Measurements from ENCODE around the gene MITF.

DNA sequence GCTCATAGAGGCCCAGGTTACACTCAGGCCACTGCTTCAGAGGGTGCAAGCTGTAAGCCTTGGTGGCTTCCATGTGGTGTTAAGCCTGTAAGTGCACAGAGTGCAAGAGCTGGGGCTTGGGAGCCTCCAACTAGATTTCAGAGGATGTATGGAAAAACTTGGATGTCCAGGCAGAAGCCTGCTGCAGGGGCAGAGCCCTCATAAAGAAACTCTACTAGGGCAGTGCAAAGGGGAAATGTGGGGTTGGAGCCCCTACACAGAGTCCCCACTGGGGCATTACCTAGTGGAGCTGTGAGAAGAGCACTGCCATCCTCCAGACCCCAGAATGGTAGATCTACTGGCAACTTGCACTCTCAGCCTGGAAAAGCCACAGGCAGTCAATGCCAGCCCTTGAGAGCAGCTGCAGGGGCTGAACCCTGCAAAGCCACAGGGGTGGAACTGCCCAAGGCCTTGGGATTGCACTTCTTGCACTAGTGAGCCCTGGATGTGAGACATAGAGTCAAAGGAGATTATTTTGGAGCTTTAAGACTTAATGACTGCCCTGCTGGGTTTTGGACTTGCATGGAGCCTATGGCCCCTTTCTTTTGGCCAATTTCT lies 14.0 kb downstream of the MITF start:
- TF ChIP-seq CTCF (optimal IDR thresholded peaks at IDR 0.05 in 1 of 3, IDR thresholded peaks at IDR 0.05 in 1 of 3, conservative IDR thresholded peaks at IDR 0.05 in 1 of 3; ENCODE audit: extremely low read depth in 1 of 3, insufficient read depth in 2 of 3, low read length in 3 of 3) = no peak
- TF ChIP-seq EZH2 (IDR thresholded peaks at IDR 0.05; ENCODE audit: low read length) = no peak

Measured in keratinocyte (primary cell).